Measurements from ENCODE around the gene PAQR7.
"Not testable (repeated sequence)": the region's sequence is repeated elsewhere in the genome, so short reads cannot be mapped to it uniquely, and the experiment has no call there.

Gene PAQR7

DNA sequence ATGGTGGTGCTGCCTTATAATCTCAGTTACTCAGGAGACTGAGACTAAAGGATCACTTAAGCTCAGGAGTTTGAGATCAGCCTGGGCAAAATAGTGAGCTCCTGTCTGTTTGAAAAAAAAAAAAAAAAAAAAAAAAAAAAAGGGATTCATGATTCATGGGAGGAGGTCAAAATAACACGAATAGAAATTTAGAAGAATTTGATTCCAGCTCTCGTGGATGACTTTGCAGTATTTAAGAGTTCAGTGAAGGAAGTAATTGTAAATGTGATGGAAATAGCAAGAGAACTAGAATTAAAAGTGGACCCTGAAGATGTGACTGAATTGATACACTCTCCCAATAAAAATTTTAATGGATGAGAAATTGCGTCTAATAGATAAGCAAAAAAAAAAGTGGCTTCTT is 32.0 kb downstream of the PAQR7 start:
- TF ChIP-seq, protein P1, sequence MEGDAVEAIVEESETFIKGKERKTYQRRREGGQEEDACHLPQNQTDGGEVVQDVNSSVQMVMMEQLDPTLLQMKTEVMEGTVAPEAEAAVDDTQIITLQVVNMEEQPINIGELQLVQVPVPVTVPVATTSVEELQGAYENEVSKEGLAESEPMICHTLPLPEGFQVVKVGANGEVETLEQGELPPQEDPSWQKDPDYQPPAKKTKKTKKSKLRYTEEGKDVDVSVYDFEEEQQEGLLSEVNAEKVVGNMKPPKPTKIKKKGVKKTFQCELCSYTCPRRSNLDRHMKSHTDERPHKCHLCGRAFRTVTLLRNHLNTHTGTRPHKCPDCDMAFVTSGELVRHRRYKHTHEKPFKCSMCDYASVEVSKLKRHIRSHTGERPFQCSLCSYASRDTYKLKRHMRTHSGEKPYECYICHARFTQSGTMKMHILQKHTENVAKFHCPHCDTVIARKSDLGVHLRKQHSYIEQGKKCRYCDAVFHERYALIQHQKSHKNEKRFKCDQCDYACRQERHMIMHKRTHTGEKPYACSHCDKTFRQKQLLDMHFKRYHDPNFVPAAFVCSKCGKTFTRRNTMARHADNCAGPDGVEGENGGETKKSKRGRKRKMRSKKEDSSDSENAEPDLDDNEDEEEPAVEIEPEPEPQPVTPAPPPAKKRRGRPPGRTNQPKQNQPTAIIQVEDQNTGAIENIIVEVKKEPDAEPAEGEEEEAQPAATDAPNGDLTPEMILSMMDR (IDR thresholded peaks at IDR 0.05; ENCODE audit: low read depth, low read length, missing control alignments) = no peak
- no peak overlapping the region for H3K4me3 ChIP-seq (ENCODE audit: low read depth, low read length)
- in situ Hi-C loops (cut with HindIII; ENCODE audit: low sequenced_read_pairs) = no loop called here
- no peak for DNase-seq (ENCODE audit: low read depth)

DNA sequence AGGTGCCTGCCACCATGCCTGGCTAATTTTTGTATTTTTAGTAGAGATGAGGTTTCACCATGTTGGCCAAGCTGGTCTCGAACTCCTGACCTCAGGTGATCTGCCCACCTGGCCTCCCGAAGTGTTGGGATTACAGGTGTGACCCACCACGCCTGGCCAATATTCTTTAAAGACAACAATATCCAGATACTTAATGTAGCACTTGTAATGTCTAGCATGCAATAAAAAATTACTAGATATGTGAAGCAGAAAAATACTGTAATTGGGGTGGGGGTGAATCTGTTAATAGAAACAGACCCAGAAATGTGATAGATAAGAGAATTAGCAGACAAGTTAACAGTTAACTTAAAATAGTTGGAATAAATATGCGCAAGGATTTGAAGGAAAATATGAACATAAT is 35.7 kb downstream of the PAQR7 start:
- in situ Hi-C loops (cut with HindIII; ENCODE audit: low sequenced_read_pairs); H3K4me3 ChIP-seq (ENCODE audit: low read depth, low read length); DNase-seq (ENCODE audit: low read depth): not testable (repeated sequence)

DNA sequence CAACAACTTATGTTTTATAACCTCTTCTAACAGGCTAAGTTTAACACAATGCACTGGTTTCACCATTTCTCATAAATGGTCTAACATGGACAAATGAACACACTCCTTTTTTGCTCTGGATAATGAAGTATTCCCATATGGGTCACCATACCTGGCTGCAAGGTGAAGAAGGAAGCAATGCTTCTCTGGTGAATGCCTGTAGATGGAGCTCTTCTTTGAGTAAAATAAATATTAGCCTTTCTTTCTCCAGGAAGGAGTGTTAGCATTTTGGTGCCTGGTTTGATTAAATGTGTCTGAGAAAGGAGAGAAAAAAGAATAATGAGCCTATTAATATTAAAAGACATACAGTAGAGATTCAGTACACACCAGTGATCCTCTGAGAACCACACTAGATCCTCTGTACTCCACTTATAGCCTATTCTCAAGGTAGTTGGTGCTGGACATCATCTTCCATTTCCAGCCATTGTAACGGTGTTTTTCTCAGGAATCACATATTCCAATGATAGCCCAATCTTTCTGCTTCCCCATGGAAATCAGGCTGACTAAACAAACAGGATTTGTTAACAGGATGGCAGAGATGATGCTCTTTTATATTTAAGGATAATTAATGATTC is 38.1 kb downstream of the PAQR7 start:
- TF ChIP-seq, protein P1 (IDR thresholded peaks at IDR 0.05; ENCODE audit: low read depth, low read length, missing control alignments) = peak; percentile 44
- in situ Hi-C loops (cut with HindIII; ENCODE audit: low sequenced_read_pairs) = no loop called here
- DNase-seq (ENCODE audit: low read depth) = no peak
- H3K4me3 ChIP-seq (ENCODE audit: low read depth, low read length) = no peak overlapping the region

DNA sequence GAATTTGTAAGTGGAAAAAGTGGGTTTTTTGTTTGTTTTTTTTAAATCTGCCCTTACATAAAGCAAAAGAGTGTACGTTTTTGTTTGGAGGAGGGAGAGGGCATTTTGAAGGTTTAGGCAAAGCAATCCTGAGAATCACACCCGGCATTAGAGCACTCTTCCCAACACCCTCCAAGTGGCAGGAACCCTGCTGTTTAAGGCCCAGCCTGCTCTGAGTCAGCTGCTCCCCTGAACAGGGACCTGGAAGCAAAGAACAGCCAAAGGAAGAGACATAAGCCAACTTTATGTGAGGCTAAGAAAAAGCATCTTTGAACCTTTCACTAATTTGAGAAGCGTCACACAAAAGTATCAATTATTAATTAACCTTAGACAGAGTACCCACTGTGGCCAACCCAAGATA is 38.8 kb downstream of the PAQR7 start:
- TF ChIP-seq, protein P1 (IDR thresholded peaks at IDR 0.05; ENCODE audit: low read depth, low read length, missing control alignments) = no peak
- in situ Hi-C loops (cut with HindIII; ENCODE audit: low sequenced_read_pairs) = no loop called here
- H3K4me3 ChIP-seq (ENCODE audit: low read depth, low read length) = no peak overlapping the region

DNA sequence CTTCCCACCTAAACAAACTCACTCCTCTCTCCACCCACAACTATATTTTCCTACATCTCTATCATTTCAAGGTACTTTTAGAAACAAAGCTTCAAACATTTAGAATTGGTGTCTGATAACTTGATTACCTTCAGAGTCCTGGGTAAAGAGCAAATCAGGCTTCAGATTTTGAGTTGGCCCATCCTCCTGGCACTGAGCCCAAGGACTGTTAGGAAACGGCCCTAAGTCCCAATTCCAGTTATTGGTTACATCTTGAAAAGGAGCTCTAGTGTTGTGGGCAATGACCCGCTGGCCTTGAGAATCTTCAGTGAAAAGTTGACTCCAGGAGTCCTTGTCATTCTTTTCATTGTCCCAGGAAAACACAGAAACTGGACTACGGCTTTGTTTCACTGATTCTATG is 40.6 kb downstream of the PAQR7 start:
- TF ChIP-seq, protein P1 (IDR thresholded peaks at IDR 0.05; ENCODE audit: low read depth, low read length, missing control alignments) = no peak
- in situ Hi-C loops (cut with HindIII; ENCODE audit: low sequenced_read_pairs) = loop anchor here (5.0 kb wide), 1 partner anchor 162 kb away; the partner anchor contains the start of gene PAFAH2
- DNase-seq (ENCODE audit: low read depth) = no peak

More for the DNA sequence above, 38.8 kb downstream of the PAQR7 start:
- DNase-seq (ENCODE audit: low read depth) = no peak

DNA sequence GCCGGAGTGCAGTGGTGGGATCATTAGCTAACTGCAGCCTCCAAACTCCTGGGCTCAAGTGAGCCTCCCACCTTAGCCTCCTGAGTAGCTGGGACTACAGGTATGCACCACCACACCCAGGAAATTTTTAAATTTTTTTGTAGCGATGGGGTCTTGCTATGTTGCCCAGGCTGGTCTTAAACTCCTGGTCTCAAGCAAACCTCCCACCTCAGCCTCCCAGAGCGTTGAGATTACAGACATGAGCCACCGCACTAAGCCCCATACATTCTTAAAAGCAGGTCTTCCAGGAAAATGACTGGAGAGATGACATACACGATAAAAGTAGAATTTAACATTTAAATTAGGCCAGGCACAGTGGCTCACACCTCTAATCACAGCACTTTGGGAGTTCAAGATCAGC is 42.4 kb downstream of the PAQR7 start:
- DNase-seq (ENCODE audit: low read depth) = no peak
- TF ChIP-seq, protein P1 (IDR thresholded peaks at IDR 0.05; ENCODE audit: low read depth, low read length, missing control alignments) = no peak
- in situ Hi-C loops (cut with HindIII; ENCODE audit: low sequenced_read_pairs) = loop anchor here (5.0 kb wide), 1 partner anchor 164 kb away; the partner anchor contains the start of gene PAFAH2
- H3K4me3 ChIP-seq (ENCODE audit: low read depth, low read length) = no peak overlapping the region

More for the DNA sequence above, 40.6 kb downstream of the PAQR7 start:
- no peak overlapping the region for H3K4me3 ChIP-seq (ENCODE audit: low read depth, low read length)

DNA sequence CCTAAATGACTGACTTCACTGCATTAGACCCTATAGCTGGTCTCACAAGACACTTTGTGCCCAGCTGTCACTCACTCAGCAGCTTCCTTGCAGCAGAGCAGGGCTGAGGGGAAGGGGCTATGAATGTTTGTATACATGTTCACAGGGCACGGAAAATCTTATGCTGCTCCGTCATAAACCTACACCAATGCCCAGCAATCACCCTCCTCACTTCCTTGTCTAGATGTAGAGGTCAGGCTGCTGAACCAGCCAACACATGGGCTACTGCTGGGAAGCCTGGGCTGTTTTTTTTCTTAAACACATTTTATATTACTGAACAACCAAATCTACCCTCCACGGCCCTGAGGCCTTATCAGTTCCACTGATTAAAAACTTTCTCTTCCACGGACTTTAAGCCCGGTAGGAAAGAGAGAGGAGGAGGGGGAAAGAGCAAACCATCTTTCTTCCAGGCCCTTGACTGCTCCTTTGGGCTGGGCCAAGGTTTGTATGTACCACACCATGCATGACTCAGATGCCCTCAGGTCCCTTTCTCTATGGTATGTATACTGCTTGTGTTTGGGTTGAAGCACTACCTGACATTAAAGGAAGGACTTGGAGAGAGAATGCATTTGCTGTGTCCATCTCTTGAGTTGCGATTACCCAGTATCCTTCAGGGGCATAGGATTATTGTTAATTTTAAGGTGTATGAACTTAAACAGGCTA is 43.0 kb downstream of the PAQR7 start:
- TF ChIP-seq, protein P1 (IDR thresholded peaks at IDR 0.05; ENCODE audit: low read depth, low read length, missing control alignments) = no peak
- DNase-seq (ENCODE audit: low read depth) = no peak
- no peak overlapping the region for H3K4me3 ChIP-seq (ENCODE audit: low read depth, low read length)
- in situ Hi-C loops (cut with HindIII; ENCODE audit: low sequenced_read_pairs) = loop anchor here (5.0 kb wide), 1 partner anchor 165 kb away; the partner anchor contains the start of gene PAFAH2

Measured in astrocyte of the cerebellum (primary cell).